Measurements from ENCODE around the gene CACNB2. TPM values are rescaled to one million over a fixed set of nuclear protein-coding genes. Genes with fewer than 3 reads are reported as not detected.

The CACNB2 gene
- total and polyA plus RNA-seq, 8 donors: 4.0 to 14.8 (median 11.8) TPM

DNA sequence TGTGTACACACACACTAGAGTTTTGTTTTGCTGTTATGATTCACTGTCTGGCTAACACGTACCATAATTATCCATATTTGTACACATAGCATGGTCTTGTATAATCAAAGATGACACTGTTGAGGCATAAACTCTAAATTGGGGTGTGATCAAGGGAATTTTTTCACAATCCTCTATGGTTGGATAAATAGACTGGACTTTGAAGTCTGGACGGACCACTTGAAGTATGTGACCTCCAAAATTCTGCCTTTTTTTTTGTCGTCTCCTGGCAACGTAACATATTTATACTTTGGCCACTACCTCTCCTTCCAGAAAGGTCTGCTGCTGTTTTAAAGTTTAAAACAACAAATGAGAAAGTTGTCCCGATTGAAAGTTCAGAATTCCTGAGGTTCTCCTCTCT, 193.4 kb downstream of the CACNB2 start:
- Histone ChIP-seq H3K27ac (peak overlapping the region in 1 of 2 donors; percentile 58), H3K36me3 (no peaks in the 10 kb centered on the region), H3K27me3 (no peaks in the 10 kb centered on the region), H3K4me3 (no peak overlapping the region), H3K9me3 (no peaks in the 10 kb centered on the region), H3K4me1 (no peaks in the 10 kb centered on the region)
- DNase-seq: peak in 2 of 4 donors; percentile 49 to 65
- TF ChIP-seq, protein P1, sequence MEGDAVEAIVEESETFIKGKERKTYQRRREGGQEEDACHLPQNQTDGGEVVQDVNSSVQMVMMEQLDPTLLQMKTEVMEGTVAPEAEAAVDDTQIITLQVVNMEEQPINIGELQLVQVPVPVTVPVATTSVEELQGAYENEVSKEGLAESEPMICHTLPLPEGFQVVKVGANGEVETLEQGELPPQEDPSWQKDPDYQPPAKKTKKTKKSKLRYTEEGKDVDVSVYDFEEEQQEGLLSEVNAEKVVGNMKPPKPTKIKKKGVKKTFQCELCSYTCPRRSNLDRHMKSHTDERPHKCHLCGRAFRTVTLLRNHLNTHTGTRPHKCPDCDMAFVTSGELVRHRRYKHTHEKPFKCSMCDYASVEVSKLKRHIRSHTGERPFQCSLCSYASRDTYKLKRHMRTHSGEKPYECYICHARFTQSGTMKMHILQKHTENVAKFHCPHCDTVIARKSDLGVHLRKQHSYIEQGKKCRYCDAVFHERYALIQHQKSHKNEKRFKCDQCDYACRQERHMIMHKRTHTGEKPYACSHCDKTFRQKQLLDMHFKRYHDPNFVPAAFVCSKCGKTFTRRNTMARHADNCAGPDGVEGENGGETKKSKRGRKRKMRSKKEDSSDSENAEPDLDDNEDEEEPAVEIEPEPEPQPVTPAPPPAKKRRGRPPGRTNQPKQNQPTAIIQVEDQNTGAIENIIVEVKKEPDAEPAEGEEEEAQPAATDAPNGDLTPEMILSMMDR (IDR thresholded peaks at IDR 0.05): no peak
- ATAC-seq: peak; percentile 21
- intact Hi-C loops (cut with DNase I): no loop called here

DNA sequence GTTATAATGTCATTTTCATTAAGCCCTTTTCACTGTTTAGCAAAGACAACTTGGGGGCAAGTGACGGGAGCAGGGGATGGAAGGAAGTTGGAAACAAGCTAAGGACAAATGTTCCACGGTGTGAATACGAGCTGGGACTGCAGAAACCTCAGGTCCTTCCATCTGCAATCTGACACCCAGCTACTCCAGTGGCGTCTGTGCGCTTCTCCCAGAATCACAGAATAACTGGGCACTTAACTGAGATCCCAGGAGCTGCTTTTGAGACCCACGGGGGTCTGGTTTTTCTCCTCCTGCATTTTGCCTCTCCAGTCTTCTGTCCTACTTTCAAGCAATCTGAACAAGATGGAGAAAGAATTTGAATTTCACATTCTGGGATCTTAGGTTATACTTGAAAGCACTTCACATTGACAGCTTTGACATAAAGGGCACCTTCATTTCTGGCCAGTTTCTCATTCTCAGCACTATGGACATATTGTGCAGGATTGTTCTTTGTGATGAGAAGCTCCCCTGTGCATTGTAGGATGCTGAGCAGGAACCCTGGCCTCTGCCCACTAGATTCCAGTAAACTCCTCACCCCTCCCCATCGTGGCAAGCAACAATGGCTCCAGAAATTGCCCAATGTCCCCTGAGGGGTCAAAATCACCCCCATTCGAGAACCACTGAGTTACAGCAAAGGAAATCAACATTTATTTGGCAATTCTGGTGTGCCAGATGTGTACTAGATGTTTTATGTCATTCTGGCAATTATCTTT, 194.1 kb downstream of the CACNB2 start:
- H3K36me3 ChIP-seq: no peaks in the 10 kb centered on the region
- H3K27me3 ChIP-seq: no peaks in the 10 kb centered on the region
- no peaks in the 10 kb centered on the region for H3K4me1 ChIP-seq
- TF ChIP-seq, protein P1 (IDR thresholded peaks at IDR 0.05): no peak
- no peaks in the 10 kb centered on the region for H3K9me3 ChIP-seq
- no peak overlapping the region for H3K4me3 ChIP-seq
- peak; percentile 33 for ATAC-seq
- intact Hi-C loops (cut with DNase I): no loop called here
- DNase-seq: peak in 1 of 4 donors; percentile 18
- peak overlapping the region in 1 of 2 donors; percentile 58 for H3K27ac ChIP-seq

DNA sequence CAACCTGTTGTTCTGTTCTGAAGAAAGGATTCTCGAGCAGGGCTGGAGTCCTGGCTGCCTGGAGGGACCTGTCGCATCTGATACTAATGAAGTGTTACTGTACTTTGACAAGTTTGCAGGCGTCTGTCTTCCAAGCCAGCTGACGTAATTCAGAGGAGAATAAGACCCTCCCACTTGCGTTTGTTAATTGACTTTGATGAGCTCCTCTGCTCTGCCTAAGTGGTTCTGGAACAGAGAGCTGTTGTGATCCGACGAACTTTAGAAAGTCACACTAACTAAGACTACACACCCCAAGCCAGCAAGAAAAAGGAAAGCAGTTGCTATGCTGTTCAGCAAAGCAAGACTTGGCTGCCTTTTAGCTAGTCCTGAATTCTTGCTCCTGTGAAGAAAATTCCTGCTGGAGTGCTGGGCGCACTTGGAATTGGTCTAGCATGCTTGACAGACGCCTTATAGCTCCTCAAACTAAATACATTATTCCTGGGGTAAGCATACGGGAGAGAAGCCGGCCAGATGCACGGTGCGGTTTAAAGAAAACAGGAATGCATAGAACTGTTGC, 200.3 kb downstream of the CACNB2 start:
- Histone ChIP-seq H3K27ac (no peak overlapping the region), H3K27me3 (no peaks in the 10 kb centered on the region), H3K36me3 (no peaks in the 10 kb centered on the region), H3K9me3 (no peaks in the 10 kb centered on the region), H3K4me1 (no peaks in the 10 kb centered on the region), H3K4me3 (peak overlapping the region in 1 of 2 donors; percentile 4)
- DNase-seq (peak in 2 of 4 donors; percentile 28 to 31), ATAC-seq (peak; percentile 70)
- intact Hi-C loops (cut with DNase I): no loop called here
- TF ChIP-seq, protein P1 (IDR thresholded peaks at IDR 0.05): no peak

DNA sequence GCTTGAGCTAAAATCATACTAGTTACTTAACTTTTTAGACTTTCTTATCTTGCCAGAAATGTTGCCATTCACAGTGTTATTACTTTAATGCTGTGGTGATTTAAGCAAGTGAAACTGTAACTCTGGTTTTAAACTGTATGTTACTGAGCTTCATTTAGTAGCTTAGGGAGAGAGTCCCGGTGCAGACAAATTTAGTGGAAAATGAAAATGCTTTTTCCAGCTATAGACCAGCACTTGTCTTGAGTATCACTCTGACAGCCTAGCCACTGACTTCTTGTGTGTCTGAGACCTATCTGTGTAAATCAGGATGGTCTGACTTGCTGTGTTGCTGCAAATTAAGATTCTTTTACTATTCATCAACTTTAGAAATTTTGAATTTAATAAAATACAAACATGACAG, 200.8 kb downstream of the CACNB2 start:
- H3K36me3 ChIP-seq: no peaks in the 10 kb centered on the region
- ATAC-seq (peak; percentile 52), DNase-seq (no peak)
- H3K4me1 ChIP-seq: no peaks in the 10 kb centered on the region
- intact Hi-C loops (cut with DNase I): no loop called here
- no peak overlapping the region for H3K27ac ChIP-seq
- no peak overlapping the region for H3K4me3 ChIP-seq
- TF ChIP-seq, protein P1 (IDR thresholded peaks at IDR 0.05): no peak
- H3K9me3 ChIP-seq: no peaks in the 10 kb centered on the region
- no peaks in the 10 kb centered on the region for H3K27me3 ChIP-seq

DNA sequence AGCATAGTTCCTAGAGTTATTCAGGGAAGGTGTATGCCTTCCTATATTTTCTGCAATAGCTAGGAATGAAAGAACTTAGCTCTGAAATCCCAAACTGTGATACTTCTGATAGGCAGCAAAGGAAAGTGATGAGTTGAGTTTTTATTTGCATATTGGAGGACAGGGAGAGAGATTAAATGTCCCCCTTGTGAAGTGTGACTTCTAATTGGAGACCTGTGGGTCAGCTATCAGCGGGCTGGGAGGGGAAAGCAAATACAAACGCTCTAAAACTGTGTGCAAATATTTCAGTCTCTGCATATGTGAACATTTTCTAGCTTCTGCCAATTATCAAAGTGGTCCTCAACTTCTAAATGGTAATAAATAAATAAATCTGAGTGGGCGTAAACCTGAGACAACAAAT, 203.3 kb downstream of the CACNB2 start:
- Histone ChIP-seq H3K4me3 (no peak overlapping the region), H3K27ac (no peak overlapping the region), H3K27me3 (no peaks in the 10 kb centered on the region), H3K36me3 (no peaks in the 10 kb centered on the region), H3K9me3 (no peaks in the 10 kb centered on the region), H3K4me1 (no peaks in the 10 kb centered on the region)
- ATAC-seq (no peak), DNase-seq (no peak)
- intact Hi-C loops (cut with DNase I): no loop called here
- TF ChIP-seq, protein P1 (IDR thresholded peaks at IDR 0.05): no peak
